SK-N-SH (cell line): ENCODE measurements around the gene WRAP73.

Experiments used
- CHD2 ChIP-seq: fragments of 150-350 bp; IDR thresholded peaks from 2 replicates; pipeline ENCODE4 v1.6.1; 2018; ENCODE audit warnings: low read length; ENCODE audit not compliant: partially characterized antibody
- CTCF ChIP-seq: fragments of 200-600 bp; sonication (generic); IDR thresholded peaks from 2 replicates; pipeline ENCODE4 v1.6.1; 2017; ENCODE audit warnings: antibody characterized with exemption, mild to moderate bottlenecking, moderate library complexity
- EP300 ChIP-seq, 2 experiments: IDR thresholded peaks; 2 replicates each; pipeline versions ENCODE4 v1.4.0 to v1.6.1; 2012; ENCODE audit warnings: borderline replicate concordance in 1 of 2, low read depth in 1 of 2, low read length in 1 of 2
- EZH2phosphoT487 ChIP-seq: fragments of 200-600 bp; sonication (generic); IDR thresholded peaks from 2 replicates; pipeline ENCODE4 v1.6.1; 2017; ENCODE audit warnings: low read depth, mixed run types, mild to moderate bottlenecking, antibody characterized with exemption, moderate library complexity, borderline replicate concordance
- FOXJ3 ChIP-seq: sonication (generic); formaldehyde crosslinking; IDR thresholded peaks from 2 replicates; pipeline ENCODE4 v1.5.1; 2020; ENCODE audit warnings: mild to moderate bottlenecking, missing genetic modification reagents
- GABPA ChIP-seq: IDR thresholded peaks from 2 replicates; pipeline ENCODE4 v1.4.0; 2012; ENCODE audit warnings: low read depth, mild to moderate bottlenecking
- POLR2AphosphoS5 ChIP-seq: IDR thresholded peaks from 2 replicates; pipeline ENCODE4 v1.6.1; 2012; ENCODE audit warnings: low read depth, low read length
- RAD21 ChIP-seq: IDR thresholded peaks from 2 replicates; pipeline ENCODE4 v1.6.1; 2012; ENCODE audit warnings: mild to moderate bottlenecking, low read length
- SIN3A ChIP-seq: IDR thresholded peaks from 2 replicates; pipeline ENCODE4 v1.6.1; 2012; ENCODE audit warnings: low read depth, mild to moderate bottlenecking, low read length, moderate library complexity, borderline replicate concordance
- TAF1 ChIP-seq: IDR thresholded peaks from 2 replicates; pipeline ENCODE4 v1.6.1; 2012; ENCODE audit warnings: low read depth, mild to moderate bottlenecking, low read length, moderate library complexity, borderline replicate concordance
- TEAD4 ChIP-seq: IDR thresholded peaks from 2 replicates; pipeline ENCODE4 v1.4.0; 2012; ENCODE audit warnings: mild to moderate bottlenecking, borderline replicate concordance; ENCODE audit not compliant: insufficient read depth
- YY1 ChIP-seq: IDR thresholded peaks from 2 replicates; pipeline ENCODE4 v1.4.0; 2012; ENCODE audit warnings: low read depth, mild to moderate bottlenecking

- TF ChIP-seq GABPA (no peak), SIN3A (no peak), EZH2phosphoT487 (no peak), CTCF (no peak), POLR2AphosphoS5 (no peak), TAF1 (no peak), CHD2 (no peak), FOXJ3 (CRISPR knock-in tag) (no peak), RAD21 (no peak), YY1 (no peak), TEAD4 (no peak), EP300 (IDR thresholded peaks at IDR 0.05; ENCODE audit: borderline replicate concordance in 1 of 2, low read depth in 1 of 2, low read length in 1 of 2) (no peak)
Observed at GRCh38 chr1:3683197-3683596, 33.3 kb upstream of the WRAP73 start.
